ENCODE results near the gene BTF3L4. TPM values are rescaled to one million over a fixed set of nuclear protein-coding genes. Genes with fewer than 3 reads are reported as not detected.

Gene BTF3L4
- polyA plus RNA-seq, 2 of the 4 experiments (the other 2 are of a cell fraction), result 47.4 to 63.8 TPM

GRCh38 chr1:52055066-52055865, 829 bp upstream of the BTF3L4 start, which contains the start of gene TXNDC12:
TXNDC12 (minus strand) TSS chr1:52055191; CDS start chr1:52055096, 95 bp downstream.
- Histone ChIP-seq H3K27ac (peak within 1 kb of the TSS; percentile 99 to 100), H3K4me2 (peak within 1 kb of the TSS; percentile 85), H3K4me3 (peak within 1 kb of the TSS; percentile 85), H3K9me3 (no peaks in the 10 kb centered on the region), H3K4me1 (peaks cover 28% of the 10 kb centered on the region)
- CTCF ChIA-PET, result interaction anchor here (0.6 kb wide), 1 partner anchor 1167 kb away, joined by 3 read pairs; no protein-coding TSS in a partner anchor
- WGBS (ENCODE audit: missing lambda C conversion rate), result 1% methylated on average over 37 of the region's 45 CpGs
- ATAC-seq, result peak; percentile 87 to 92
- no peak for FAIRE-seq
- DNase-seq (ENCODE audit: low read depth in 1 of 2, low spot score in 1 of 2), result peak; percentile 86 to 90
- TF ChIP-seq CHD2 (IDR thresholded peaks at IDR 0.05; ENCODE audit: low read length, partially characterized antibody), result peak; percentile 31
- TF ChIP-seq CEBPB (IDR thresholded peaks at IDR 0.05), result peak; percentile 74 to 83
- TF ChIP-seq MAX (IDR thresholded peaks at IDR 0.05), result 0 out of 2 replicates have a peak, but pooled peaks have one; percentile 18
- peak; percentile 46; the same call in 1 of the 2 replicates for TF ChIP-seq PHF8 (IDR thresholded peaks at IDR 0.05; ENCODE audit: borderline replicate concordance, low read depth)
- TF ChIP-seq HOXA7 (CRISPR knock-in tag; IDR thresholded peaks at IDR 0.05), result no peak
- TF ChIP-seq POLR2A (IDR thresholded peaks at IDR 0.05; ENCODE audit: low read length), result peak; percentile 68
- TF ChIP-seq E2F6 (IDR thresholded peaks at IDR 0.05; ENCODE audit: borderline replicate concordance, low read depth), result no peak
- no peak for TF ChIP-seq HMGXB4 (CRISPR knock-in tag; IDR thresholded peaks at IDR 0.05; ENCODE audit: borderline replicate concordance)
- TF ChIP-seq JUN (IDR thresholded peaks at IDR 0.05), result peak; percentile 41 to 69; a peak in 4 of 5 replicates
- TF ChIP-seq HES2 (IDR thresholded peaks at IDR 0.05), result 0 out of 2 replicates have a peak, but pooled peaks have one; percentile 39
- peak; percentile 19; the same call in 1 of the 2 replicates for TF ChIP-seq REST (IDR thresholded peaks at IDR 0.05)
- TF ChIP-seq BCL3 (IDR thresholded peaks at IDR 0.05), result no peak; the same call in 2 of the 3 replicates
- POLR2A ChIA-PET, result interaction anchor here (1.0 to 3.1 kb wide), 3 partner anchors 14 to 66 kb away, joined by 3 to 13 read pairs (median 3); partner anchors contain the start of gene KTI12

- CTCF ChIA-PET, result interaction anchor here (0.6 kb wide), 1 partner anchor 1166 kb away, joined by 3 read pairs; no protein-coding TSS in a partner anchor
- WGBS (ENCODE audit: missing lambda C conversion rate), result 0% methylated on average over 12 of the region's 12 CpGs
Observed at GRCh38 chr1:52055866-52056162, 281 bp upstream of the BTF3L4 start.

More at GRCh38 chr1:52055866-52056162, 281 bp upstream of the BTF3L4 start:
- peaks cover 28% of the 10 kb centered on the region for H3K4me1 ChIP-seq
- POLR2A ChIA-PET, result interaction anchor here (3.1 kb wide), 1 partner anchor 23 kb away, joined by 13 read pairs; the partner anchor contains the start of gene KTI12
- FAIRE-seq (no peak), ATAC-seq (no peak), DNase-seq (ENCODE audit: low read depth in 1 of 2, low spot score in 1 of 2) (no peak)
- peak overlapping the region; percentile 85 for H3K4me2 ChIP-seq
- TF ChIP-seq JUN (IDR thresholded peaks at IDR 0.05) (0 out of 5 replicates have a peak, but pooled peaks of 1 of the 2 experiments have one; percentile 15), JUNB (IDR thresholded peaks at IDR 0.05) (no peak)
- peak overlapping the region; percentile 99 to 100 for H3K27ac ChIP-seq
- H3K9me3 ChIP-seq, result no peaks in the 10 kb centered on the region
- peak overlapping the region; percentile 85 for H3K4me3 ChIP-seq
